Type B pancreatic cell (in vitro differentiated cells): ENCODE results near the gene CCDC61. TPM values are rescaled to one million over a fixed set of nuclear protein-coding genes. Genes with fewer than 3 reads are reported as not detected.

ENCODE experiments used
- DNase-seq: peaks from one replicate; pipeline ENCODE4 v3.0.0; 2021; ENCODE audit warnings: mixed read lengths; ENCODE audit not compliant: unreplicated experiment; ENCODE audit errors: extremely low spot score
- H3K27ac Mint-ChIP-seq: 2 replicates; pipeline ENCODE4 v1.8.0; 2021; ENCODE audit warnings: mild to moderate bottlenecking, mixed read lengths
- H3K27me3 Mint-ChIP-seq: 2 replicates; pipeline ENCODE4 v1.8.0; 2021; ENCODE audit warnings: mixed read lengths
- H3K36me3 Mint-ChIP-seq: 2 replicates; pipeline ENCODE4 v1.8.0; 2021; ENCODE audit warnings: mixed read lengths
- H3K4me1 Mint-ChIP-seq: one replicate; pipeline ENCODE4 v1.8.0; 2021; ENCODE audit warnings: mixed read lengths; ENCODE audit not compliant: unreplicated experiment
- H3K4me3 Mint-ChIP-seq: 2 replicates; pipeline ENCODE4 v1.8.0; 2021; ENCODE audit warnings: mild to moderate bottlenecking, mixed read lengths
- H3K9me3 Mint-ChIP-seq: 2 replicates; pipeline ENCODE4 v1.8.0; 2021; ENCODE audit warnings: mixed read lengths
- total RNA-seq: library from RNA; stranded (reverse); gene quantifications from 2 replicates; pipeline ENCODE4 v1.2.1, GENCODE V29; 2021; ENCODE audit warnings: low replicate concordance
- TF ChIP-seq, protein P1 (sequence below): fragments of 200-600 bp; sonication (generic); conservative IDR thresholded peaks from 2 replicates; pipeline ENCODE4 v1.5.0; 2021; ENCODE audit warnings: antibody characterized with exemption, mild to moderate bottlenecking

CCDC61 gene
- total RNA-seq, 1 donor from 2014 or later = 19.4 TPM

DNA sequence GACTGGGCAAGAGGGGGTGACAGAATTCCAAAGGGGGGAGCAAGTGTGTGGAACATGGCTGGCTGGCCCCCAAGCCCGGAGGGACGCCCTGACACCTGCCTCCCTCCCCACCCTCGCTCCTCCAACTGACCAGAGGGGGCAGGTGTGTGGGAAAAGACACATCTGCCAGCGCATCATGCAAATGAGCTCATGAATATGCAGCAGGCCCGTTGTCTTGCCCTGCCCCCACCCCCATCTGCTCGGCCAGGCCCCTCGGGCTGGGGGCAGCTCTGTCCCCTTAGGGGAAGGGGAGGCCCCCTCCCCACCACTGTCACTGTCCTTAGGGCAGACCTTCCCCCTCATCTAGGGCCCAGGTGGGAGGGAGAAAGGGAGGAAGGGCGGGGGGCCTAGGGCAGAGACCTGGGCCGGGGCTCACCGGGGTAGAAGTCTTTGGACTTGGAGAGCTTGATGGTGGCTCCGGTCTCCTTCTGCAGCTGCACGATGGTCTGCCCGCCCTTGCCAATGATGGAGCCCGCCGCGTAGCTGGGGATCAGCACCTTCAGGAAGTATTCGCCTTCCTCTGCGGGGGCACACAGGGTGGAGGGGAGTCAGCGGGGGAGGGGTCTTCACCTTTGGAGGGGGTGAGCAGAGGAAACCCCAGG is 34.6 kb upstream of the CCDC61 start:
- TF ChIP-seq, protein P1, sequence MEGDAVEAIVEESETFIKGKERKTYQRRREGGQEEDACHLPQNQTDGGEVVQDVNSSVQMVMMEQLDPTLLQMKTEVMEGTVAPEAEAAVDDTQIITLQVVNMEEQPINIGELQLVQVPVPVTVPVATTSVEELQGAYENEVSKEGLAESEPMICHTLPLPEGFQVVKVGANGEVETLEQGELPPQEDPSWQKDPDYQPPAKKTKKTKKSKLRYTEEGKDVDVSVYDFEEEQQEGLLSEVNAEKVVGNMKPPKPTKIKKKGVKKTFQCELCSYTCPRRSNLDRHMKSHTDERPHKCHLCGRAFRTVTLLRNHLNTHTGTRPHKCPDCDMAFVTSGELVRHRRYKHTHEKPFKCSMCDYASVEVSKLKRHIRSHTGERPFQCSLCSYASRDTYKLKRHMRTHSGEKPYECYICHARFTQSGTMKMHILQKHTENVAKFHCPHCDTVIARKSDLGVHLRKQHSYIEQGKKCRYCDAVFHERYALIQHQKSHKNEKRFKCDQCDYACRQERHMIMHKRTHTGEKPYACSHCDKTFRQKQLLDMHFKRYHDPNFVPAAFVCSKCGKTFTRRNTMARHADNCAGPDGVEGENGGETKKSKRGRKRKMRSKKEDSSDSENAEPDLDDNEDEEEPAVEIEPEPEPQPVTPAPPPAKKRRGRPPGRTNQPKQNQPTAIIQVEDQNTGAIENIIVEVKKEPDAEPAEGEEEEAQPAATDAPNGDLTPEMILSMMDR = no peak
- Mint-ChIP-seq H3K4me1 (no peaks in the 10 kb centered on the region), H3K9me3 (no peaks in the 10 kb centered on the region), H3K36me3 (no peaks in the 10 kb centered on the region), H3K27me3 (peaks cover 59% of the 10 kb centered on the region), H3K4me3 (no peak overlapping the region), H3K27ac (no peak overlapping the region)
- no peak for DNase-seq

DNA sequence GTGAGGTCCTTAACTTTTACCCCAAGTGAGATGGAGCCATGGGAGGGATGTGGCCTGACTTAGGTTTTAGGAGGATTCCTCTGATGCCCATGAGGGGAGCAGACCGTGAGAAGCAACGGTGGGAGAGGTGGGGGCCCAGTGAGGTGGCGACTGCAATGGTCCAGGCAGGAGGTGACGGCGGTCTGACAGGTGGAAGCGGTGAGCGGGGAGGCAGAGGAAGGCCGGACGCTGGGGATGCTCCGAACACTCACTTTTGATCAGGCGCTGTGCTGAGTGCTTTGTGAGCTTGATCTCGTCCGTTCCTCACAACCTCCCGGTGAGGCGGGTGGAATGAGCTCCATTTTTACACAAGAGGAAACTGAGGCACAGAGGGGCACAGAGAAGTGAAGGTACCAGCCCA is 33.2 kb upstream of the CCDC61 start:
- H3K4me1 Mint-ChIP-seq = no peaks in the 10 kb centered on the region
- no peak for DNase-seq

DNA sequence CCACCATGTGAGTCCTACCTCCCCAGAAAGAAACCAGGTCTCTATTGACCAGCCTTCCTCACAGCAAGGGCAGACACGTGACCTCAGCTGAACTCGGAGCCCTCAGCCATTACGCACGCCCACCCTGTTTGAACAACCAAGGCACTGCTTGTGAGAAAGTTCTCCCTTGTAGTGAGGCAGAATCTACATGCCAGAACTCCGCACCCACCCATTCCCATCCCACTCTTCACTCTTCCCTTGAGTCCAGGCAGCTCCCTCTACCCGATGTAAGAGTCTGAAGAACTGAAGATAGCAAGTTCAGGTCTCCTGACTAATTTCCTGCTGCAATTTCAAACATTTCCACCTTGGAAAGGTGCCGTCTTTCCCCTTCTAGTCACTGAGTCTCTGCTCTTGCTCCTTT is 28.0 kb upstream of the CCDC61 start:
- peaks cover 78% of the 10 kb centered on the region for H3K27me3 Mint-ChIP-seq
- H3K9me3 Mint-ChIP-seq = no peaks in the 10 kb centered on the region
- H3K4me3 Mint-ChIP-seq = no peak overlapping the region
- peaks cover 5% of the 10 kb centered on the region for H3K4me1 Mint-ChIP-seq
- TF ChIP-seq, protein P1 = no peak
- no peaks in the 10 kb centered on the region for H3K36me3 Mint-ChIP-seq
- no peak for DNase-seq
- H3K27ac Mint-ChIP-seq = no peak overlapping the region

More for the DNA sequence above, 33.2 kb upstream of the CCDC61 start:
- Mint-ChIP-seq H3K36me3 (no peaks in the 10 kb centered on the region), H3K27me3 (peaks cover 66% of the 10 kb centered on the region), H3K27ac (no peak overlapping the region), H3K4me3 (no peak overlapping the region), H3K9me3 (no peaks in the 10 kb centered on the region)
- TF ChIP-seq, protein P1 = no peak

DNA sequence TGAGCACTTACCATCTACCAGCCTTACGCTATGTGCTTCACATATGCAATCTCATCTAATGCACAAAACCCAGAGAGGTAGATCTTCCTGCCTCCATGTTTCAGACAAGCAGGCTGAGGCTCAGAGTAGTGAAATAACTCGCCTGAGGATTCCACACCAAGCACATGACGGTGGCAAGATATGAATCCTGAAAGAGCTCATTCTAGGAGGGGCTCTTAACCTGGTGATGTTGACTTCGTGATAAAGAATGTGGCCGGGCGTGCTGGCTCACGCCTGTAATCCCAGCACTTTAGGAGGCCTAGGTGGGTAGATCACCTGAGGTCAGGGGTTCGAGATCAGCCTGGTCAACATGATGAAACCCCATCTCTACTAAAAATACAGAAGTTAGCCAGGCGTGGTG is 26.6 kb upstream of the CCDC61 start:
- peaks cover 10% of the 10 kb centered on the region for H3K4me1 Mint-ChIP-seq
- H3K36me3 Mint-ChIP-seq = no peaks in the 10 kb centered on the region
- H3K4me3 Mint-ChIP-seq = no peak overlapping the region
- no peaks in the 10 kb centered on the region for H3K9me3 Mint-ChIP-seq
- H3K27me3 Mint-ChIP-seq = peaks cover 78% of the 10 kb centered on the region
- H3K27ac Mint-ChIP-seq = no peak overlapping the region
- TF ChIP-seq, protein P1 = no peak
- DNase-seq = no peak

DNA sequence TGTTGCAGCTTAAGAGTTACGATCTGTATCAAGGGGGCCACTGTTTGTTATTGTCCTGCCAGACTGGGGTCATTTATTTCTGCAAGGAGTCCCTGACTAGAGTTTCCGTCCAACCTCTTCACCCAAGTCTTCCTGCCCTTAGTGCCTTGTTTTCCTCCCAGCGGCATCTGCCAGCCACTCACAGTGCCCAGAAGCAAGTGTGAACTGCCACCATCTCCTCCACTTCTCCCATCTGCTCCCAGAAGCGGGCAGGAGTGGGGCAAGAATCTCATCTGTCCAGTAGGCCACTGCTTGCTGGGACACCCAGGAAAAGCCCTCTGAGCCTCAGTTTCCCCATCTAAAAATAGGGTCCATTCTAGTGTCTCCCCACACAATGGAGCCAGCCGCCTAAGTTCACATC is 25.6 kb upstream of the CCDC61 start:
- peaks cover 10% of the 10 kb centered on the region for H3K4me1 Mint-ChIP-seq
- H3K9me3 Mint-ChIP-seq = no peaks in the 10 kb centered on the region
- no peak overlapping the region for H3K27ac Mint-ChIP-seq
- H3K27me3 Mint-ChIP-seq = peaks cover 78% of the 10 kb centered on the region
- DNase-seq = no peak
- H3K36me3 Mint-ChIP-seq = no peaks in the 10 kb centered on the region
- TF ChIP-seq, protein P1 = no peak
- H3K4me3 Mint-ChIP-seq = no peak overlapping the region
